PC-3 (cell line): ENCODE data around the gene BHLHE23. TPM values are rescaled to one million over a fixed set of nuclear protein-coding genes. Genes with fewer than 3 reads are reported as not detected.
"Not testable (repeated sequence)": the region's sequence is repeated elsewhere in the genome, so short reads cannot be mapped to it uniquely, and the experiment has no call there.

Source experiments
- ATAC-seq: fragments of 200-7000 bp; cut with Tn5 transposase; 2 replicates; pipeline ENCODE4 v1.9.1; 2020; ENCODE audit warnings: mild to moderate bottlenecking, moderate library complexity
- BruUV-seq: library from RNA; stranded (reverse); fragments of 400-500 nt; replicated peaks from 2 replicates; lab custom pipeline; 2021; lab: Mats Ljungman, UMichigan
- CTCF ChIA-PET: fragments of 300-600 bp; sonication (Branson Sonifier 250); formaldehyde crosslinking; loops from one replicate; lab custom pipeline; 2022; ENCODE audit warnings: antibody characterized with exemption; lab: Charles Lee
- POLR2A ChIA-PET: fragments of 300-600 bp; sonication (Branson Sonifier 250); formaldehyde crosslinking; loops from one replicate; lab custom pipeline; 2022; ENCODE audit warnings: antibody characterized with exemption; ENCODE audit not compliant: unreplicated experiment; lab: Charles Lee
- DNase-seq: peaks from one replicate; pipeline ENCODE4 v3.0.0-alpha.2; 2015
- H2AFZ ChIP-seq: fragments of 300-600 bp; sonication (generic); 2 replicates; pipeline ENCODE4 v1.6.0; 2016; ENCODE audit warnings: antibody characterized with exemption, low read length
- H3F3A ChIP-seq: fragments of 300-600 bp; sonication (generic); one replicate; pipeline ENCODE4 v1.6.0; 2017; ENCODE audit warnings: antibody characterized with exemption, low read length, control low read depth, mild to moderate bottlenecking; ENCODE audit not compliant: unreplicated experiment
- H3K27ac ChIP-seq: fragments of 300-600 bp; sonication (generic); 2 replicates; pipeline ENCODE4 v1.5.1; 2016; ENCODE audit warnings: mild to moderate bottlenecking, low read length
- H3K27me3 ChIP-seq: fragments of 300-600 bp; sonication (generic); 2 replicates; pipeline ENCODE4 v1.6.1; 2016; ENCODE audit warnings: low read length, mixed read lengths
- H3K36me3 ChIP-seq: fragments of 300-600 bp; sonication (generic); 2 replicates; pipeline ENCODE4 v1.6.1; 2016; ENCODE audit warnings: low read depth, mixed run types, low read length, mixed read lengths
- H3K4me1 ChIP-seq: fragments of 300-600 bp; sonication (generic); 2 replicates; pipeline ENCODE4 v1.5.1; 2016; ENCODE audit warnings: low read length; ENCODE audit not compliant: insufficient read depth
- H3K4me2 ChIP-seq: fragments of 300-600 bp; sonication (generic); 2 replicates; pipeline ENCODE4 v1.6.0; 2016; ENCODE audit warnings: low read length
- H3K4me3 ChIP-seq: fragments of 300-600 bp; sonication (generic); 2 replicates; pipeline ENCODE4 v1.5.1; 2016; ENCODE audit warnings: mild to moderate bottlenecking, low read length, mixed read lengths
- H3K79me2 ChIP-seq: fragments of 300-600 bp; sonication (generic); 2 replicates; pipeline ENCODE4 v1.6.1; 2017; ENCODE audit warnings: low read length, mixed read lengths
- H3K9ac ChIP-seq: fragments of 300-600 bp; sonication (generic); 2 replicates; pipeline ENCODE4 v1.6.0; 2016; ENCODE audit warnings: mild to moderate bottlenecking, low read length
- H3K9me2 ChIP-seq: fragments of 300-600 bp; sonication (generic); replicated peaks from 2 replicates; pipeline ENCODE4 v1.6.1; 2016; ENCODE audit warnings: mixed run types, low read length, mixed read lengths
- H3K9me3 ChIP-seq: fragments of 300-600 bp; sonication (generic); 2 replicates; pipeline ENCODE4 v1.6.1; 2016; ENCODE audit warnings: low read length, mixed read lengths
- H4K20me1 ChIP-seq: fragments of 300-600 bp; sonication (generic); 2 replicates; pipeline ENCODE4 v1.6.1; 2016; ENCODE audit warnings: low read length, mixed read lengths
- EZH2 ChIP-seq: fragments of 300-600 bp; sonication (generic); IDR thresholded peaks from one replicate; pipeline ENCODE4 v1.6.1; 2017; ENCODE audit warnings: antibody characterized with exemption, mild to moderate bottlenecking, low read length; ENCODE audit not compliant: unreplicated experiment
- EZH2phosphoT487 ChIP-seq: fragments of 300-600 bp; sonication (generic); IDR thresholded peaks from 2 replicates; pipeline ENCODE4 v1.6.1; 2018; ENCODE audit warnings: mild to moderate bottlenecking, antibody characterized with exemption, low read length, borderline replicate concordance
- intact Hi-C: fragments of 100-400 bp; cut with micrococcal nuclease; formaldehyde crosslinking; loops from 2 replicates; pipeline ENCODE4 v1.9.0; 2023
- total RNA-seq: library from RNA; depleted of rRNA; stranded (reverse); fragments of >200 nt; gene quantifications from 2 replicates; pipeline ENCODE4 v1.2.3, GENCODE V29; 2014
- TF ChIP-seq, protein P1 (sequence below): fragments of 300-600 bp; sonication (generic); conservative IDR thresholded peaks from 2 replicates; pipeline ENCODE4 v1.5.1; 2017; ENCODE audit warnings: antibody characterized with exemption, low read depth, mild to moderate bottlenecking, low read length

Gene BHLHE23
- total RNA-seq, 1 experiment from 2014 or later: not detected

DNA sequence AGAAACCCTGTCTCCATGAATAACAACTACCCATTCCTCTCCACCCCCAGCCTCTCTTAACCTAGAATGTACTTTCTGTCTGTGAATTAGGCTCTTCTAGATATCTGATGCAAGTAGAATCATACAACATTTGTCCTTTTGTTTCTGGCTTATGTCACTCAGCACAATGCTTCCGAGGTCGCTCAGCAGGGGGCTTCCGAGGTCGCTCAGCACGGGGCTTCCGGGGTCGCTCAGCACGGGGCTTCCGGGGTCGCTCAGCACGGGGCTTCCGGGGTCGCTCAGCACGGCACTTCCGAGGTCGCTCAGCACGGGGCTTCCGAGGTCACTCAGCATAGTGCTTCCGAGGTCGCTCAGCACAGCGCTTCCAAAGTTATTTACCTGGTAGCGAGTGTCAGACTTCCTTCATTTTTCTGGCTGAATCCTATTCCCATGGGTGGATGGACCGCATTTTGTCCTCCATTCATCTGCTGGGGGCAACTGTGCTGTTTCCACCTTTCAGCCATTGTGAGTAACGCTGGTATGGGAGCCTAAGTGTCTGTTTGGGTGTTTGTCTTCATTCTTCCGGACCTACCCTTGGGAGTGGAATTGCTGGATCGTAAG, 31.0 kb upstream of the BHLHE23 start:
- no peaks in the 10 kb centered on the region for H3F3A ChIP-seq
- no TSS peak for BruUV-seq
- no peaks in the 10 kb centered on the region for H3K9me3 ChIP-seq
- intact Hi-C loops: no loop called here
- no peak overlapping the region for H3K27ac ChIP-seq
- H3K36me3 ChIP-seq: no peaks in the 10 kb centered on the region
- no peaks in the 10 kb centered on the region for H3K9me2 ChIP-seq
- ChIA-PET POLR2A (no interaction called here), CTCF (no interaction called here)
- DNase-seq (no peak), ATAC-seq (no peak)
- H3K4me2 ChIP-seq: no peak overlapping the region
- no peaks in the 10 kb centered on the region for H3K4me1 ChIP-seq
- H3K9ac ChIP-seq: no peak overlapping the region
- no peaks in the 10 kb centered on the region for H4K20me1 ChIP-seq
- peaks cover 73% of the 10 kb centered on the region for H3K27me3 ChIP-seq
- H3K4me3 ChIP-seq: no peak overlapping the region
- TF ChIP-seq EZH2 (no peak), EZH2phosphoT487 (no peak)
- TF ChIP-seq, protein P1, sequence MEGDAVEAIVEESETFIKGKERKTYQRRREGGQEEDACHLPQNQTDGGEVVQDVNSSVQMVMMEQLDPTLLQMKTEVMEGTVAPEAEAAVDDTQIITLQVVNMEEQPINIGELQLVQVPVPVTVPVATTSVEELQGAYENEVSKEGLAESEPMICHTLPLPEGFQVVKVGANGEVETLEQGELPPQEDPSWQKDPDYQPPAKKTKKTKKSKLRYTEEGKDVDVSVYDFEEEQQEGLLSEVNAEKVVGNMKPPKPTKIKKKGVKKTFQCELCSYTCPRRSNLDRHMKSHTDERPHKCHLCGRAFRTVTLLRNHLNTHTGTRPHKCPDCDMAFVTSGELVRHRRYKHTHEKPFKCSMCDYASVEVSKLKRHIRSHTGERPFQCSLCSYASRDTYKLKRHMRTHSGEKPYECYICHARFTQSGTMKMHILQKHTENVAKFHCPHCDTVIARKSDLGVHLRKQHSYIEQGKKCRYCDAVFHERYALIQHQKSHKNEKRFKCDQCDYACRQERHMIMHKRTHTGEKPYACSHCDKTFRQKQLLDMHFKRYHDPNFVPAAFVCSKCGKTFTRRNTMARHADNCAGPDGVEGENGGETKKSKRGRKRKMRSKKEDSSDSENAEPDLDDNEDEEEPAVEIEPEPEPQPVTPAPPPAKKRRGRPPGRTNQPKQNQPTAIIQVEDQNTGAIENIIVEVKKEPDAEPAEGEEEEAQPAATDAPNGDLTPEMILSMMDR: no peak
- no peak overlapping the region for H2AFZ ChIP-seq
- no peaks in the 10 kb centered on the region for H3K79me2 ChIP-seq

DNA sequence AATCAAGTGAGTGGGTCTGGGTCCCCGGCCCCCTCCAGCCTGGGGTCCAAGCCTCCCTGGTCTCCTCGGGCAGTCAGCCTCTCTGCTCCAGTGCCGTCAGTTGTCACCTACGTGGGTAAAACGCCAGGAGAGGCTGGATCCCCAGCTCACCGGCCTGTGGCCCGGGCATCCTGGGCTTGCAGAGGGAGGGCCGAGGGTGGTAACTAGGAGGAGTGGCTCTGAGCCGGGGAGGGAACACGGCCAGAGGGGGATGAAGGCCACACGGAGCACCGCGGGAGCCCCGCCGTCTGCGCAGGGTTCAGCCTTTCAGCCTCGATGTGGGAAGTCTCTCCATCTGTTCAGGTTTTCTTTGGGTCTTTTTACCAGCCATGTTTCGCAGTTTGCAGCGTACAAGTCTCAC, 29.5 kb upstream of the BHLHE23 start:
- intact Hi-C loops: no loop called here
- Histone ChIP-seq H3F3A (no peaks in the 10 kb centered on the region), H3K9ac (no peak overlapping the region), H3K4me2 (no peak overlapping the region), H4K20me1 (no peaks in the 10 kb centered on the region), H3K27me3 (peaks cover 73% of the 10 kb centered on the region), H3K9me2 (no peaks in the 10 kb centered on the region), H3K27ac (no peak overlapping the region), H2AFZ (no peak overlapping the region), H3K36me3 (no peaks in the 10 kb centered on the region), H3K9me3 (no peaks in the 10 kb centered on the region), H3K4me1 (no peaks in the 10 kb centered on the region), H3K79me2 (no peaks in the 10 kb centered on the region), H3K4me3 (no peak overlapping the region)
- ChIA-PET CTCF (no interaction called here), POLR2A (no interaction called here)
- DNase-seq (no peak), ATAC-seq (no peak)
- TF ChIP-seq, protein P1: no peak
- TF ChIP-seq EZH2phosphoT487 (no peak), EZH2 (no peak)
- no TSS peak for BruUV-seq

DNA sequence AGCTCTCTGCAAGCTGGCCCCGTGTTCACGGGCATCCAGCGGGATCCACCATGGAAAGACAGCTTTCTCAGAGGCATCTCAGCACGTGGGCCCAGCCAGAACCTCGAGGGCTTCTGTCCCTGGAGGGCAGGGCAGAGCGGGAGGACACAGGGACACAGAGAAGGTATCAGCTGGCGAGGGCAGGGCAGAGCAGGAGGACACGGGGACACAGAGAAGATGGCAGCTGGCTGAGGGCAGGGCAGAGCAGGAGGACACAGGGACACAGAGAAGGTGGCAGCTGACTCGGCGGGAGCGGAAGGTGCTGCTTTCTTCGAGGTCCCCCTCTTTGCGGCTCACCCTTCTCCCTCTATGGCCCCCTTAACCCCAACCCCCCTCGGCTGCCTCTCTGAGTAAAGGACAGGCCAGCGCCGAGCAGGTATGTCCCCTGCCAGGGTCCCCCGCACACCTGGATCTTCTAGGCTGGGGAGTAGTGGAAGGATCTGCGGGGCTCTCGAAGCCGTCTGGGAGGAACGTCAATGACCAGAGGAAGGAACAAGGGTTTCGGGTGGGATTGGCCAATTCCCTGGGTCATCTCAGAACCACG, 28.9 kb upstream of the BHLHE23 start:
- ChIA-PET CTCF (no interaction called here), POLR2A (no interaction called here)
- H3K9ac ChIP-seq: no peak overlapping the region
- TF ChIP-seq, protein P1: no peak
- no peak for TF ChIP-seq EZH2phosphoT487
- no peak for TF ChIP-seq EZH2
- H3K4me3 ChIP-seq: no peak overlapping the region
- H3K9me3 ChIP-seq: no peaks in the 10 kb centered on the region
- H3K27ac ChIP-seq: no peak overlapping the region
- no peaks in the 10 kb centered on the region for H3K9me2 ChIP-seq
- no peaks in the 10 kb centered on the region for H3K4me1 ChIP-seq
- no peaks in the 10 kb centered on the region for H3K79me2 ChIP-seq
- no peak for DNase-seq
- peaks cover 69% of the 10 kb centered on the region for H3K27me3 ChIP-seq
- no peaks in the 10 kb centered on the region for H3K36me3 ChIP-seq
- no peak for ATAC-seq
- no peak overlapping the region for H3K4me2 ChIP-seq
- H4K20me1 ChIP-seq: no peaks in the 10 kb centered on the region
- intact Hi-C loops: no loop called here
- BruUV-seq: no TSS peak
- H2AFZ ChIP-seq: no peak overlapping the region
- H3F3A ChIP-seq: no peaks in the 10 kb centered on the region

DNA sequence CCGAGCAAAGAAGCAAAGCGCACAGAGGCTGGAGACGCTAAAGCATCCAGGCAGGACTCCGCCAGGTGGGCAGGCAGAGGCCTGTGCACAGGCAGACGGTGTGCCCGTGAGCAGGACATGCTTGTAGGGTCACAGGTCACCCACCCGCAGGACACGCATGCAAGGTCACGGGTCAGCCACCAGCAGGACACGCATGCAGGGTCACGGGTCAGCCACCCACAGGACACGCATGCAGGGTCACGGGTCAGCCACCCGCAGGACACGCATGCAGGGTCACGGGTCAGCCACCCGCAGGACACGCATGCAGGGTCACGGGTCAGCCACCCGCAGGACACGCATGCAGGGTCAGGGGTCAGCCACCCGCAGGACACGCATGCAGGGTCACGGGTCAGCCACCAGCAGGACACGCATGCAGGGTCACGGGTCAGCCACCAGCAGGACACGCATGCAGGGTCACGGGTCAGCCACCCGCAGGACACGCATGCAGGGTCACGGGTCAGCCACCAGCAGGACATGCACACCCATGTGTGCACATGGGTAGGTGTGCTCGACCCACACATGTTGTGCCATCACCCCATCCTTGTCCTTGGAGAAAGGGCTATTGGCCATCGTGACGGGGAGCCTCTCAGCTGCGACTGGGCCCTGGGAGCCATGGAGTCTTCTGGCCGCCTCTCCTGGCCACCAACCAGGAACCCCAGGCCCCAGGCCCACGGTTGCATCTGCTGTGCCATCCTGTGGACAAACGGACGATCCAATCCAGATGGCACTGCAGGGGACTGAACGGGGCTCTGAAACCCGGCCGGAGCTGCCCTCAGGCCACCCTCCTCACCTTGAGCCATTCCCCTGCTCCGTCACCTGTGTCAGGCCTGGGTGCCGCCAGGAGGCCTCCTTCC, 28.2 kb upstream of the BHLHE23 start:
- H4K20me1 ChIP-seq, H2AFZ ChIP-seq, POLR2A ChIA-PET, intact Hi-C loops, H3K9me3 ChIP-seq, CTCF ChIA-PET, H3F3A ChIP-seq, H3K27ac ChIP-seq, H3K4me3 ChIP-seq, H3K79me2 ChIP-seq, BruUV-seq, H3K9me2 ChIP-seq, H3K9ac ChIP-seq, H3K4me2 ChIP-seq, DNase-seq, H3K36me3 ChIP-seq, ATAC-seq, H3K4me1 ChIP-seq: not testable (repeated sequence)
- H3K27me3 ChIP-seq: peaks cover 69% of the 10 kb centered on the region
